Loucy (cell line): ENCODE data around the gene ATG7.

Experiments used
- H2AFZ ChIP-seq: fragments of 200-600 bp; sonication (generic); 2 replicates; pipeline ENCODE4 v1.6.0; 2016; ENCODE audit warnings: antibody characterized with exemption, mild to moderate bottlenecking, low read length, moderate library complexity
- H3F3A ChIP-seq: fragments of 200-600 bp; 2 replicates; pipeline ENCODE4 v1.6.0; 2016; ENCODE audit warnings: antibody characterized with exemption, low read depth, mild to moderate bottlenecking
- H3K27me3 ChIP-seq: fragments of 200-600 bp; sonication (generic); 2 replicates; pipeline ENCODE4 v1.6.1; 2014; ENCODE audit warnings: low read length, mild to moderate bottlenecking; ENCODE audit not compliant: insufficient read depth, poor library complexity, severe bottlenecking
- H3K36me3 ChIP-seq: fragments of 200-600 bp; sonication (generic); 2 replicates; pipeline ENCODE4 v1.6.1; 2016; ENCODE audit warnings: low read length; ENCODE audit not compliant: insufficient read depth
- H3K4me1 ChIP-seq: fragments of 200-600 bp; sonication (generic); 2 replicates; pipeline ENCODE4 v1.5.1; 2014; ENCODE audit warnings: low read length, mild to moderate bottlenecking; ENCODE audit not compliant: insufficient read depth, poor library complexity, severe bottlenecking
- H3K4me2 ChIP-seq: fragments of 200-600 bp; sonication (generic); 2 replicates; pipeline ENCODE4 v1.6.0; 2014; ENCODE audit warnings: antibody characterized with exemption, low read length, low read depth, mild to moderate bottlenecking; ENCODE audit not compliant: poor library complexity, severe bottlenecking
- H3K4me3 ChIP-seq: fragments of 200-600 bp; sonication (generic); 2 replicates; pipeline ENCODE4 v1.5.1; 2014; ENCODE audit warnings: low read length, mild to moderate bottlenecking, mixed read lengths; ENCODE audit not compliant: poor library complexity, severe bottlenecking
- H3K79me2 ChIP-seq: fragments of 200-600 bp; sonication (generic); 2 replicates; pipeline ENCODE4 v1.6.1; 2014; ENCODE audit warnings: low read length; ENCODE audit not compliant: insufficient read depth
- H3K9ac ChIP-seq: fragments of 200-600 bp; sonication (generic); 2 replicates; pipeline ENCODE4 v1.6.0; 2014; ENCODE audit warnings: mild to moderate bottlenecking, low read depth, low read length, moderate library complexity; ENCODE audit not compliant: poor library complexity, severe bottlenecking
- H3K9me2 ChIP-seq: fragments of 200-600 bp; sonication (generic); replicated peaks from 2 replicates; pipeline ENCODE4 v1.6.1; 2016; ENCODE audit warnings: low read depth, low read length, mixed read lengths
- H3K9me3 ChIP-seq: fragments of 200-600 bp; sonication (generic); 2 replicates; pipeline ENCODE4 v1.6.1; 2014; ENCODE audit warnings: mild to moderate bottlenecking, antibody characterized with exemption, low read length, low read depth; ENCODE audit not compliant: insufficient read depth
- H4K20me1 ChIP-seq: fragments of 200-600 bp; sonication (generic); 2 replicates; pipeline ENCODE4 v1.6.0; 2014; ENCODE audit warnings: antibody characterized with exemption, low read length, mild to moderate bottlenecking; ENCODE audit not compliant: insufficient read depth, poor library complexity, severe bottlenecking
- EZH2phosphoT487 ChIP-seq: fragments of 200-600 bp; IDR thresholded peaks from 2 replicates; pipeline ENCODE4 v1.6.1; 2018; ENCODE audit warnings: antibody characterized with exemption, mild to moderate bottlenecking, moderate library complexity, borderline replicate concordance
- TF ChIP-seq, protein P1 (sequence below): fragments of 200-600 bp; sonication (generic); conservative IDR thresholded peaks from 2 replicates; pipeline ENCODE4 v1.5.1; 2014; ENCODE audit warnings: mild to moderate bottlenecking, antibody characterized with exemption, low read length

Gene ATG7

DNA sequence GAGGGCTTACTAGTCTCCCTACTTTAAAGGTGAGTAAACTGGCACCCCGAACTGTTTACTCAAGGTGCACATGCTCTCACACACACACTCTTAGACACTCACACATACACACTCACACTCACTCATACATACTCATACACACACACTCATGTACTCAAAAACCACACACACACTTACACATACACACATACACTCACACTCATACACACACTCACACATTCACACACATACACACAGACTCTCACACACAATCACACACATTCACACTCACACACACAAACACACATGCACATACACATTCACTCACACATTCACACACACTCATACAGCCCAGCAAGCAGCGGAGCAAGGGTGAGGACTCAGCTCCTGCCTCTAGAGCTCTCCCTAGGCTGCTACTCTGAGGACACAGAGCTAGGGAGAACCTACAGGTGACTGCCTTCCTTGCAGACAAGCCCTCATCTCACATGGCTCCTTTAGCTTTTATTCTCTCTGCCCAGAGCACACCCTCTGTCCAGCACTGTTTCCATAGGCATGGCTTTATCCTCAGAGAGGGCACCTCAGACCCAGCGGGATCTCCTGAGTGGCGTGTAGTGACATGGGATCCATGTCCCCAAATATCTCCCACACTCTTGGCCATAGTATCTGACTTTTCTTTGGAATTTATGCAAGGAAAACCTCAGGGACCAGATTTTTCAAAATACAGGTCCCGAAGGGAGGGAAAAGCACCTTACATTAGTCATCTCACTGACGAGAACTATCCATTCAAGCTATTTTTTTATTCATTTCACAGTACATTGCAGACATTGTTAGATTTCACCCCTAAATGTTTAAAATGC lies 26.2 kb upstream of the ATG7 start:
- no peak for TF ChIP-seq EZH2phosphoT487
- H2AFZ ChIP-seq: no peak overlapping the region
- H3K9me2 ChIP-seq: no peaks in the 10 kb centered on the region
- no peaks in the 10 kb centered on the region for H4K20me1 ChIP-seq
- H3K4me2 ChIP-seq: no peak overlapping the region
- H3F3A ChIP-seq: no peaks in the 10 kb centered on the region
- no peaks in the 10 kb centered on the region for H3K27me3 ChIP-seq
- H3K79me2 ChIP-seq: no peaks in the 10 kb centered on the region
- no peaks in the 10 kb centered on the region for H3K36me3 ChIP-seq
- no peaks in the 10 kb centered on the region for H3K9me3 ChIP-seq
- no peaks in the 10 kb centered on the region for H3K4me1 ChIP-seq
- no peak overlapping the region for H3K9ac ChIP-seq
- no peak overlapping the region for H3K4me3 ChIP-seq

DNA sequence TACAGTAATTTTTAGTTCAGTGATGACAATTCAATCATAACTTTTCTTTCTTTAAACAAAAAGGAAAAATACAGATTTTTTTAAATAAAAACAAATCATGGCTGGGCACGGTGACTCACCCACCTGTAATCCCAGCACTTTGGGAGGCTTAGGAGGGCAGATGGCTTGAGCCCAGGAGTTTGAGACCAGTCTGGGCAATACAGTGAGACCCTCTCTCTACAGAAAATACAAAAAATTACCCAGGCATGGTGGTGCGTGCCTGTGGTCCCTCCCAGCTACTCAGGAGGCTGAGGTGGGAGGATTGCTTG lies 25.6 kb upstream of the ATG7 start:
- TF ChIP-seq, protein P1, sequence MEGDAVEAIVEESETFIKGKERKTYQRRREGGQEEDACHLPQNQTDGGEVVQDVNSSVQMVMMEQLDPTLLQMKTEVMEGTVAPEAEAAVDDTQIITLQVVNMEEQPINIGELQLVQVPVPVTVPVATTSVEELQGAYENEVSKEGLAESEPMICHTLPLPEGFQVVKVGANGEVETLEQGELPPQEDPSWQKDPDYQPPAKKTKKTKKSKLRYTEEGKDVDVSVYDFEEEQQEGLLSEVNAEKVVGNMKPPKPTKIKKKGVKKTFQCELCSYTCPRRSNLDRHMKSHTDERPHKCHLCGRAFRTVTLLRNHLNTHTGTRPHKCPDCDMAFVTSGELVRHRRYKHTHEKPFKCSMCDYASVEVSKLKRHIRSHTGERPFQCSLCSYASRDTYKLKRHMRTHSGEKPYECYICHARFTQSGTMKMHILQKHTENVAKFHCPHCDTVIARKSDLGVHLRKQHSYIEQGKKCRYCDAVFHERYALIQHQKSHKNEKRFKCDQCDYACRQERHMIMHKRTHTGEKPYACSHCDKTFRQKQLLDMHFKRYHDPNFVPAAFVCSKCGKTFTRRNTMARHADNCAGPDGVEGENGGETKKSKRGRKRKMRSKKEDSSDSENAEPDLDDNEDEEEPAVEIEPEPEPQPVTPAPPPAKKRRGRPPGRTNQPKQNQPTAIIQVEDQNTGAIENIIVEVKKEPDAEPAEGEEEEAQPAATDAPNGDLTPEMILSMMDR: no peak
- Histone ChIP-seq H3K9me3 (no peaks in the 10 kb centered on the region), H4K20me1 (no peaks in the 10 kb centered on the region), H3K36me3 (no peaks in the 10 kb centered on the region), H2AFZ (no peak overlapping the region), H3K9me2 (no peaks in the 10 kb centered on the region), H3K4me1 (no peaks in the 10 kb centered on the region), H3K9ac (no peak overlapping the region), H3K4me2 (no peak overlapping the region), H3K4me3 (no peak overlapping the region), H3K27me3 (no peaks in the 10 kb centered on the region), H3K79me2 (no peaks in the 10 kb centered on the region), H3F3A (no peaks in the 10 kb centered on the region)

DNA sequence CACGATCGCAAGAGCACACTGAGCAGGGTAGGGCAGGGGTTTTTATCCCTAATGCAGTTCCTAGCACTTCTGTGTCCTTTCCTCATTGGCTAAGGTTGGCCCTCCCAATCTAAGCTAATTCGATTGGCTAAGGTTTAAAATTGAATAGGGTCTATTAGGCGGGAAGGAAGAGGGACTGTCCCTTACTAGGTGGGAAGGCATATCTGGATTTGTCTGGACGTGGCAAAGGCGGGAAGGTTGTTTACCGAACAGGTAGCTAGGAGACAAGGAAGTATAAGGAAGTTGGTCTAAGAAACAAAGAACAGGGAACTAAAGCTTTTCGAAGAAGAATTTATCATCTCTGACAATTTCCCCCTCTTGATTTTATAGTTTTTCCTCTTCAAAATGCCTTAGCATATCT lies 24.8 kb upstream of the ATG7 start:
- H4K20me1 ChIP-seq: no peaks in the 10 kb centered on the region
- H3K4me3 ChIP-seq: no peak overlapping the region
- no peaks in the 10 kb centered on the region for H3K9me3 ChIP-seq
- no peaks in the 10 kb centered on the region for H3K27me3 ChIP-seq
- no peaks in the 10 kb centered on the region for H3F3A ChIP-seq
- no peaks in the 10 kb centered on the region for H3K36me3 ChIP-seq
- H2AFZ ChIP-seq: no peak overlapping the region
- H3K9me2 ChIP-seq: no peaks in the 10 kb centered on the region
- H3K9ac ChIP-seq: no peak overlapping the region
- no peak overlapping the region for H3K4me2 ChIP-seq
- H3K79me2 ChIP-seq: no peaks in the 10 kb centered on the region
- no peak for TF ChIP-seq EZH2phosphoT487
- TF ChIP-seq, protein P1: no peak
- no peaks in the 10 kb centered on the region for H3K4me1 ChIP-seq

DNA sequence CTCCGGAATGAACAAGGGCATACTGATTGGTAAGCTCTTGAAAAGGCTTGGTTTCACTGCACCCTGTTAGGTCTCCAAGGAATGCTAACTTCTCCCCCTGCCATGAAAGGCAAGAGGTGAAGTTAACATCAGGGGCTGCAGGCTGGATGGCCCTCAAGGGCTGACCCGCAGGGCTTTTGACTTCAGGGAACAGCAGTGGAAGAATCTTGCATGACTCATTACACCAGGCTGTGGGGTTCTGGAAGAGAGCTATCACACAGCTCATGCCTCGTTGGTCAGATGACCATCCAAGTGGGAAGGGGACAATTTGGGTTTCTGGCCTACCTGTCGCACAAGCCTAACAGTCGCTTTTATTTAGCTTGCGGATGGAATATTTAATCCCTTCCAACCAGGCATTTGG lies 23.6 kb upstream of the ATG7 start:
- H3K36me3 ChIP-seq: no peaks in the 10 kb centered on the region
- no peaks in the 10 kb centered on the region for H3K79me2 ChIP-seq
- no peaks in the 10 kb centered on the region for H4K20me1 ChIP-seq
- H3F3A ChIP-seq: no peaks in the 10 kb centered on the region
- H3K9me3 ChIP-seq: no peaks in the 10 kb centered on the region
- no peaks in the 10 kb centered on the region for H3K4me1 ChIP-seq
- no peaks in the 10 kb centered on the region for H3K27me3 ChIP-seq
- H3K4me3 ChIP-seq: no peak overlapping the region
- H2AFZ ChIP-seq: no peak overlapping the region
- H3K9ac ChIP-seq: no peak overlapping the region
- H3K4me2 ChIP-seq: no peak overlapping the region
- H3K9me2 ChIP-seq: no peaks in the 10 kb centered on the region
- TF ChIP-seq EZH2phosphoT487: no peak
- TF ChIP-seq, protein P1: no peak
